GM18907 (cell line): ENCODE data around the gene EVA1A.
A peak's percentile ranks its signal among the peaks of the same experiment; 100 is the strongest.

ENCODE experiments used
- ATAC-seq: cut with Tn5 transposase; IDR thresholded peaks from one replicate; pipeline ENCODE4 v1.9.1; 2021; ENCODE audit warnings: mild to moderate bottlenecking, moderate library complexity; ENCODE audit not compliant: unreplicated experiment

Gene EVA1A

GRCh38 chr2:75519843-75520242 lies 40.9 kb downstream of the EVA1A start:
- ATAC-seq, result no peak

- ATAC-seq, result no peak
These were observed 41.9 kb downstream of the EVA1A start for GRCh38 chr2:75518638-75519465.

- no peak for ATAC-seq
These were observed 43.0 kb downstream of the EVA1A start for GRCh38 chr2:75517547-75518230.

GRCh38 chr2:75516378-75517360 lies 44.1 kb downstream of the EVA1A start:
- ATAC-seq, result peak; percentile 54

GRCh38 chr2:75515584-75516368 lies 45.0 kb downstream of the EVA1A start:
- no peak for ATAC-seq

GRCh38 chr2:75513616-75514170 lies 47.0 kb downstream of the EVA1A start:
- no peak for ATAC-seq

GRCh38 chr2:75512455-75513212 lies 48.1 kb downstream of the EVA1A start:
- ATAC-seq, result no peak

- ATAC-seq, result no peak
These were observed 54.5 kb downstream of the EVA1A start for GRCh38 chr2:75506101-75506697.

GRCh38 chr2:75505012-75505411 lies 55.7 kb downstream of the EVA1A start:
- no peak for ATAC-seq

GRCh38 chr2:75503048-75503607 lies 57.6 kb downstream of the EVA1A start:
- no peak for ATAC-seq

GRCh38 chr2:75500633-75501032 lies 60.1 kb downstream of the EVA1A start:
- ATAC-seq, result no peak

- no peak for ATAC-seq
These were observed 61.2 kb downstream of the EVA1A start for GRCh38 chr2:75499534-75499933.

- ATAC-seq, result no peak
These were observed 61.8 kb downstream of the EVA1A start for GRCh38 chr2:75498907-75499306.

- no peak for ATAC-seq
These were observed 63.5 kb downstream of the EVA1A start for GRCh38 chr2:75497256-75497655.

- ATAC-seq, result no peak
These were observed 64.9 kb downstream of the EVA1A start for GRCh38 chr2:75495862-75496261.

GRCh38 chr2:75494137-75494769 lies 66.5 kb downstream of the EVA1A start:
- no peak for ATAC-seq

GRCh38 chr2:75493230-75493629 lies 67.5 kb downstream of the EVA1A start:
- no peak for ATAC-seq

- no peak for ATAC-seq
These were observed 69.5 kb downstream of the EVA1A start for GRCh38 chr2:75491129-75491753.
